ENCODE data around the gene ESRRA.

- TF ChIP-seq, protein P1, sequence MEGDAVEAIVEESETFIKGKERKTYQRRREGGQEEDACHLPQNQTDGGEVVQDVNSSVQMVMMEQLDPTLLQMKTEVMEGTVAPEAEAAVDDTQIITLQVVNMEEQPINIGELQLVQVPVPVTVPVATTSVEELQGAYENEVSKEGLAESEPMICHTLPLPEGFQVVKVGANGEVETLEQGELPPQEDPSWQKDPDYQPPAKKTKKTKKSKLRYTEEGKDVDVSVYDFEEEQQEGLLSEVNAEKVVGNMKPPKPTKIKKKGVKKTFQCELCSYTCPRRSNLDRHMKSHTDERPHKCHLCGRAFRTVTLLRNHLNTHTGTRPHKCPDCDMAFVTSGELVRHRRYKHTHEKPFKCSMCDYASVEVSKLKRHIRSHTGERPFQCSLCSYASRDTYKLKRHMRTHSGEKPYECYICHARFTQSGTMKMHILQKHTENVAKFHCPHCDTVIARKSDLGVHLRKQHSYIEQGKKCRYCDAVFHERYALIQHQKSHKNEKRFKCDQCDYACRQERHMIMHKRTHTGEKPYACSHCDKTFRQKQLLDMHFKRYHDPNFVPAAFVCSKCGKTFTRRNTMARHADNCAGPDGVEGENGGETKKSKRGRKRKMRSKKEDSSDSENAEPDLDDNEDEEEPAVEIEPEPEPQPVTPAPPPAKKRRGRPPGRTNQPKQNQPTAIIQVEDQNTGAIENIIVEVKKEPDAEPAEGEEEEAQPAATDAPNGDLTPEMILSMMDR (IDR thresholded peaks at IDR 0.05), result no peak
- no peak for TF ChIP-seq POLR2A (IDR thresholded peaks at IDR 0.05)
Measured at GRCh38 chr11:64348383-64349024, 43.2 kb downstream of the ESRRA start.
